NCI-H2196 treated with DMSO at 0.1 percent for 48 hours (cell line): ENCODE measurements around the gene TTF1.

ENCODE experiments used
- DNase-seq: peaks from one replicate; lab custom pipeline; 2025; ENCODE audit not compliant: unreplicated experiment; lab: John Stamatoyannopoulos, UW

TTF1 gene

GRCh38 chr9:132369421-132369820 is 37.2 kb downstream of the TTF1 start:
- no peak for DNase-seq

- no peak for DNase-seq
Measured at GRCh38 chr9:132367613-132368313, 38.9 kb downstream of the TTF1 start.

- DNase-seq, result no peak
Measured at GRCh38 chr9:132366481-132366880, 40.2 kb downstream of the TTF1 start.

GRCh38 chr9:132365986-132366385 is 40.7 kb downstream of the TTF1 start:
- DNase-seq, result no peak

DNA sequence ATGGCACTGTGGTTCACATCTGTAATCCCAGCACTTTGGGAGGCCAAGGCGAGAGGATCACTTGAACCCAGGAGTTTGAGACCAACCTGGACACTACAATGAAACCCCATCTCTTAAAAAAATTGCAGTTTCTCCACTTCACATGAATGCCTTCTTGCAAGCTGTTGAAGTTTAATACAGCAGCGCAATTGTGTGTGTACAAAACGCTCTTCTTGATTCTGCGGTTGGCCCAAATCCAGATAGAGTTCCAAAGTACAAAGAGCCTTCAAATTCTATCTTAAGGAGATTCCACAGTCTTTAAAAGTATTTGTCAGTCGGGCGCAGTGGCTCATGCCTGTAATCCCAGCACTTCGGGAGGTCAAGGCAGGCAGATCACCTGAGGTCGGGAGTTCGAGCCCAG is 42.6 kb downstream of the TTF1 start:
- no peak for DNase-seq

DNA sequence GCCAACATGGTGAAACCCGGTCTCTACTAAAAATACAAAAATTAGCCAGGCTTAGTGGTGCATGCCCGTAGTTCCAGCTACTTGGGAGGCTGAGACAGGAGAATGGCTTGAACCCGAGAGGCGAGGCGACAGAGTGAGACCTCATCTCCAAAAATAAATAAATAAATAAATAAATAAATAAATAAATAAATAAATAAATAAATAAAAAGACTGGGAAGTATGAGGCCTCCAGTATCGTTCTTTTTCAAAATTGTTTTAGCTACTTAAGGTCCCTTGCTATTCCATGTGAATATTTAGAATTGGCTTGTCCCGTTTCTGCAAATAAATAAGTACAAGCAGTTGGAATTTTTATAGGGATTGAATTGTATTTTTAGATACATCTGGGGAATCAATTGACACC is 48.9 kb downstream of the TTF1 start:
- DNase-seq, result no peak

DNA sequence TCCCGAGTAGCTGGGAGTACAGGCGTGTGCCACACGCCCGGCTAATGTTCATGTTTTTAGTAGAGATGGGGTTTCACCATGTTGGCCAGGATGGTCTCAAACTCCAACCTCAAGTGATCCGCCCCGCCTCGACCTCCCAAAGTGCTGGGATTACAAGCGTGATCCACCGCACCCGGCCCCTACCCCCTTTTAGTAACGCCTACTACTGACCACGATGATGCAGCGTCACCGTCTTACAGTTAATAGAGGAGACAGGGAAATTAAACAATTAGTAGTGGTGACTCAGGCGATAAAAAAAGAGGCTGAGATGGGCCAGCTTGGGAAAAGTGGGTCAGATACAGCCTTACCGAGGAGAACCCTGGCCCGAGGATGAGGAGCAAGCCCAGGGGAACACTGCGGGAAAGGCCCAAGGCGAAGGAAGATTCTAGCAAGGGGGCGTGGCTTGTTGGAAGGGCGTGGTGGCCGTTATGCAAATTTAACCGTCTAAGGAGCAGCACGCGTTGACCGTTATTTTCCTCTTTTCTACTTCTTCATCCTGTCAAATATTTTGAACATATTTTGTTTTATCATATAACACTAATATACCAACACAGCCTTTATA is 50.2 kb downstream of the TTF1 start:
- no peak for DNase-seq

GRCh38 chr9:132354637-132355355 is 51.8 kb downstream of the TTF1 start, which contains the start of gene SETX:
SETX (minus strand) TSS chr9:132354986; CDS start chr9:132349428, 5,558 bp downstream.
- peak; percentile 96 for DNase-seq

- DNase-seq, result no peak
Measured at GRCh38 chr9:132351404-132352045, 55.1 kb downstream of the TTF1 start.

DNA sequence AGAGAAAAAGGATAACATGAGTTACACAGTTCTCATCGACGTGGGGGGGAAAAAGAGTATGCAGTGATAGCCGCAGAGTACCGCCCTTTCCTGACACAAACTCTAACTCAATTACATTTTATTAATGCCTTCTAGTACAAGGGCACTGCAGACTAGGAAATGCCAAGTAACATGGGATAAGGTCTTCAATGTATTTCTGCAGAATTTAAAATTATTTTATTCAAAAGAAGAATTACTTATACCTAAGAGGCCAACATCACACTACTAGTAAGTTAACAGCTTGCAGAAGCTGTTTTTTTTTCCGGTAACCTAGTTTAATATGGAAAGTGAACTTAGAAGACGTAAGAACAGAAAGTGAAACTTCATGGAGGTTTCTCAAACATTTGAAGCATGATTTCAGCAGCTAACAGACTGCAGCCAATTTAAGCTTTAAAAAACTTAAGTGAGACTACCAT is 55.8 kb downstream of the TTF1 start:
- no peak for DNase-seq

- no peak for DNase-seq
Measured at GRCh38 chr9:132348676-132349075, 58.0 kb downstream of the TTF1 start.

DNA sequence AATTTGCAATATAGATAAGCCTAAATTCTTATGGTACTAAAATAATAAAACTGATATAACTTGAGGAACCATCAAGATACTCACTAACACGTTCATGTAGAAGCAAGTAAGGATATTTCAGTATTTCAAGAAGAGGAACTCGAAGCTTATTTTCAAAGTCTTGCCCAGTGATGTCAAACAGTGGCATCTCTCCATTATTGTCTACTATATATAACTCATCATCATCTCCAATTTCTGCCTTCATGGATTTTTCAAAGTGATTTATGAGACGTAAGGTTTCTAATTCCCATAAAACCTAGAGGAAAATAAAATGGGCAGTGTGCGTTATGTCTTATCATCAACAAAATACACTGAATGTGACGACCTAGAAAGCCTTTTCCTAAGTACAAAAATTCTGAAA is 60.5 kb downstream of the TTF1 start:
- no peak for DNase-seq

DNA sequence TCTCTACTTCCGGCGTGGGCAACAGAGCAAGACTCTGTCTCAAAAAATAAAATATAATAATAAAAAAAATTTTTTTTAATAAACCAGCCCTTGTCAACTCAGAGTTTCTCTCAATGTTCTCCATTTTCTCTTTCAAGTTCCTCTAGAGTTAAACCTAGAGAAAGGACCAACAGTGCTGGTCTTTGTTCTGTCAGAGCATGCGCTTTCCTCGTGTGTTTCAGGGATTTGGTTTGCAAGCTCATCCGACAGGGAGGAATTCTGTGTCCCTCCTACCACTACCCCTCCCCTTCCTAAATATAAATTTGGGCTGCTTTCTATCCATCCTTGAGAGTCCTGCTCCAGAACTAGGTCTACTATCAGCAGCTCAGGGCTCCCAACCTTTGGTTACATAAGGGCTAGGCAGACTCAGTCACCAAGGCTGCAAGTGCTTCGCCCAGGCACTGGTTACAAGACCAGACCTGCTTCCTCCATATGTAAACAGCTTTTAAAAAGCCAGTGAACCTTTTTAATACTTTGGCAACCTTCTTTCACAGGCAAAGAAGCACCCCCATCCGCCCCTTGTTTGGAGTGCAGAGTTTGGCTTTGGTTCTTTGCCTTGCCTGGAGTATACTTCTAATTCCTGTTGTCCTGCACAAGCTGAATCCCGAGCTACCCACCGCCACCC is 65.3 kb downstream of the TTF1 start:
- no peak for DNase-seq

DNA sequence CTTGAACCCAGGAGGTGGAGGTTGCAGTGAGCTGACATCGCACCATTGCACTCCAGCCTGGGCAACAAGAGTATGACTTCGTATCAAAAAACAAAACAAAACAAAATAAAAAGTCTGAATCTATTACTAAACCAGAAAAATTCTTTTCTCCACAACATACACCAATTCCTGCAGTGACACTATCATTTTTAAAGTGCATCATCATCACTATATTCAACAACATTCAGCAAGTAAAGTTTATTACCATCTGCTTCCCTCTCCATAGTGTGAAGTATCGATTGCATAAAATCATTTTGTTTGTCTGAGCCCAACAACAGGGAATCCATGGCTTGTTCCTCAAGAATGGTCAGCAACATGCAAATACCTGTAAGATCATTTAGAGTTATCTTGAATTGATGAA is 72.3 kb downstream of the TTF1 start:
- DNase-seq, result no peak

DNA sequence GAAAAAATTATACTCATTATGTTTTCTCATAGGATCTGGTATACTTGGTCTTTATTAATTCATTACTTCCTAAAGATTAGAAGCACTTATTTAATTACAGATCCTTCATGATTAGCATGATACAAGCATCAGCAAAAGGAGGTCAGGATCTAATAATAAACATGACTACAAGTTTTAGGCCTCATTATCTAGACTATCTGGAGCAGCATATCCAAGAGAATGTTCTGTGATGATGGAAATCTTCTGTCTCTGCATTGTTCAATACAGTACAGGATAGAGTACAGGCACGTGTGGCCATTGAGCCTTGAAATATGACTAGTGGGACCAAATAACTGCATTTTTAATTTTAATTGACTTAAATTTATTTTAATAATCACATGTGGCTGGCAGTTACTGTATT is 73.1 kb downstream of the TTF1 start:
- no peak for DNase-seq

DNA sequence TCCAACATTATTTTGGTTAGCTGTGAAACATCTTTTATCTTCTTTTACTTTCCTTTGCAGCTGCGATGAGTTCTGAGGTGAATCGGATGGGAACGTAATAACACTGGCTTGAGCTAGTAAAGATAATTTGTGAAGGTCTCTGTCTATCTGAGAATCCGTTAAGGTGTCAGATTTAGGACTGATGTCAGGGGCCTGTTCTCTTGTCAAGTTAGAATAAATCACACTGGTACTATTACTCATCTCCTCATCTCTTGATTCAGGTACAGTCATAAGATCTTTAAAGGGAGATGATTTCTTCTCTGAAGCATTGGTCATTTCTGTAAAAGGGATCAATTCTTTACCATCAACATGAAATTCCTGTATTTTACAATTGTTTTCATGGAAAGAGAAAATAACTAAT is 78.1 kb downstream of the TTF1 start:
- DNase-seq, result no peak

DNA sequence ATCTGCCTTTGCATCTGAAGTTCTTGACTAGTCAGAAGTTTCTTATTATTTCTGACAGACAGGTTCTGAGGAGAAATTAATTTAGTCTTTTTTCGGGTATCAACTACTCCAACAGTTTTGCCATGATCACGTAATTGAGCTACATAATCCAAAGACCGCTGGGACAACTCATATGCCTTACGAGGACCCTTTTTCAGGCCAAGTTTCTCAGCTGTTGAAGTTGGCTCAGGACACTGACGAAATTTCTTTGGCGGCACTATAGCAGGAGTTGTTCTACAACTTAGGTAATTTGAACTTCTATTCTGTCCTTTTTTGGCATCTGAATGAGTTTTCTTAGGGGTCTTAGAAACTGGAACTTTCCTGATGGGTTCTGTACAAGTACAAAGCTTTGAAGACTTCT is 79.1 kb downstream of the TTF1 start:
- no peak for DNase-seq
